HepG2 (cell line): ENCODE measurements around the gene COQ8A. TPM values are rescaled to one million over a fixed set of nuclear protein-coding genes. Genes with fewer than 3 reads are reported as not detected.

Source experiments
- BCLAF1 ChIP-seq: fragments of 450-650 bp; IDR thresholded peaks from 2 replicates; pipeline ENCODE4 v1.6.1; 2017; ENCODE audit warnings: mild to moderate bottlenecking
- BORCS8-MEF2B ChIP-seq: sonication (generic); formaldehyde crosslinking; IDR thresholded peaks from 2 replicates; pipeline ENCODE4 v1.8.0; 2022; ENCODE audit warnings: mild to moderate bottlenecking, missing genetic modification reagents
- CBX5 ChIP-seq: sonication (generic); formaldehyde crosslinking; IDR thresholded peaks from 2 replicates; pipeline ENCODE4 v1.4.0; 2020; ENCODE audit warnings: missing genetic modification reagents, borderline replicate concordance
- FIP1L1 ChIP-seq: fragments of 200-400 bp; formaldehyde crosslinking; IDR thresholded peaks from 2 replicates; pipeline ENCODE4 v1.6.1; 2018; ENCODE audit warnings: low read depth, mild to moderate bottlenecking, low read length, moderate library complexity, borderline replicate concordance; ENCODE audit not compliant: insufficient read depth
- FOXO4 ChIP-seq: sonication (generic); formaldehyde crosslinking; conservative IDR thresholded peaks from 2 replicates; pipeline ENCODE4 v1.8.1; 2023; ENCODE audit warnings: missing genetic modification reagents
- HES4 ChIP-seq: sonication (generic); formaldehyde crosslinking; IDR thresholded peaks from 2 replicates; pipeline ENCODE4 v1.9.0; 2021; ENCODE audit warnings: mild to moderate bottlenecking, missing genetic modification reagents, borderline replicate concordance
- JUND ChIP-seq: sonication (generic); formaldehyde crosslinking; IDR thresholded peaks from 2 replicates; pipeline ENCODE4 v1.8.0; 2022; ENCODE audit warnings: mild to moderate bottlenecking, missing genetic modification reagents
- NFIC ChIP-seq: IDR thresholded peaks from 2 replicates; pipeline ENCODE4 v1.6.1; 2012; ENCODE audit warnings: mild to moderate bottlenecking, low read length, inconsistent platforms
- REXO4 ChIP-seq: sonication (generic); formaldehyde crosslinking; IDR thresholded peaks from 2 replicates; pipeline ENCODE4 v1.8.0; 2022; ENCODE audit warnings: missing genetic modification reagents, mild to moderate bottlenecking, borderline replicate concordance
- SIN3B ChIP-seq: fragments of 150-350 bp; IDR thresholded peaks from 2 replicates; pipeline ENCODE4 v1.6.1; 2014; ENCODE audit warnings: low read length
- SMAD3 ChIP-seq: sonication (generic); formaldehyde crosslinking; IDR thresholded peaks from 2 replicates; pipeline ENCODE4 v1.4.0; 2020; ENCODE audit warnings: missing genetic modification reagents
- SMC3 ChIP-seq: IDR thresholded peaks from 2 replicates; pipeline ENCODE4 v1.6.1; 2011; ENCODE audit warnings: low read length, improper control_type of control experiment
- SYNCRIP ChIP-seq: fragments of 200-400 bp; formaldehyde crosslinking; IDR thresholded peaks from 2 replicates; pipeline ENCODE4 v1.6.1; 2018; ENCODE audit warnings: mild to moderate bottlenecking, low read depth, low read length; ENCODE audit not compliant: insufficient read depth
- TOE1 ChIP-seq: sonication (generic); formaldehyde crosslinking; IDR thresholded peaks from 2 replicates; pipeline ENCODE4 v1.4.0; 2020; ENCODE audit warnings: mild to moderate bottlenecking, missing genetic modification reagents
- ZC3H13 ChIP-seq: sonication (generic); formaldehyde crosslinking; IDR thresholded peaks from 2 replicates; pipeline ENCODE4 v1.8.1; 2023; ENCODE audit warnings: mild to moderate bottlenecking, missing genetic modification reagents, moderate library complexity
- ZFP41 ChIP-seq: sonication (generic); formaldehyde crosslinking; IDR thresholded peaks from 2 replicates; pipeline ENCODE4 v1.4.0; 2020; ENCODE audit warnings: mild to moderate bottlenecking, missing genetic modification reagents, borderline replicate concordance
- ZNF225 ChIP-seq: sonication (generic); formaldehyde crosslinking; IDR thresholded peaks from 2 replicates; pipeline ENCODE4 v1.4.0; 2020; ENCODE audit warnings: mild to moderate bottlenecking, missing genetic modification reagents
- ZNF501 ChIP-seq: sonication (generic); formaldehyde crosslinking; IDR thresholded peaks from 2 replicates; pipeline ENCODE4 v1.5.1; 2020; ENCODE audit warnings: mild to moderate bottlenecking, moderate library complexity, missing genetic modification reagents
- ZNF788 ChIP-seq: sonication (generic); formaldehyde crosslinking; IDR thresholded peaks from 2 replicates; pipeline ENCODE4 v1.5.0; 2020; ENCODE audit warnings: mild to moderate bottlenecking, missing genetic modification reagents, borderline replicate concordance
- polyA plus RNA-seq, 8 experiments: library from polyadenylated mRNA; depleted of rRNA in 3 of 8; stranded (reverse) in 7 of 8; unstranded in 1 of 8; fragments of >200 nt; fragmentation: Illumina TruSeq in 4 of 8; extraction: Trizol in 4 of 8; gene quantifications; 2 replicates each; pipeline versions ENCODE4 v1.2.1 to v1.2.3, GENCODE V29; 2011 to 2016; ENCODE audit warnings: low read depth in 4 of 8, missing spikeins in 1 of 8, mixed read lengths in 1 of 8; ENCODE audit not compliant: insufficient read depth in 1 of 8
- total RNA-seq, 5 experiments: library from RNA; depleted of rRNA; stranded (reverse); fragments of >200 nt; fragmentation: Illumina TruSeq; extraction: Trizol; gene quantifications; 2 replicates each; pipeline ENCODE4 v1.2.3, GENCODE V29; 2016; ENCODE audit warnings: low read depth in 1 of 5
- TF ChIP-seq, protein P1 (sequence below): sonication (generic); formaldehyde crosslinking; IDR thresholded peaks from 2 replicates; pipeline ENCODE4 v1.4.0; 2020; ENCODE audit warnings: missing genetic modification reagents, borderline replicate concordance
- TF ChIP-seq, protein P2 (sequence below): sonication (generic); formaldehyde crosslinking; IDR thresholded peaks from 2 replicates; pipeline ENCODE4 v1.4.0; 2020; ENCODE audit warnings: mild to moderate bottlenecking, missing genetic modification reagents

COQ8A gene
- total and polyA plus RNA-seq, 2 of the 13 experiments (the other 11 are each of a cell fraction or from before 2014, with no cell fraction given) = 60.4 to 88.7 TPM

DNA sequence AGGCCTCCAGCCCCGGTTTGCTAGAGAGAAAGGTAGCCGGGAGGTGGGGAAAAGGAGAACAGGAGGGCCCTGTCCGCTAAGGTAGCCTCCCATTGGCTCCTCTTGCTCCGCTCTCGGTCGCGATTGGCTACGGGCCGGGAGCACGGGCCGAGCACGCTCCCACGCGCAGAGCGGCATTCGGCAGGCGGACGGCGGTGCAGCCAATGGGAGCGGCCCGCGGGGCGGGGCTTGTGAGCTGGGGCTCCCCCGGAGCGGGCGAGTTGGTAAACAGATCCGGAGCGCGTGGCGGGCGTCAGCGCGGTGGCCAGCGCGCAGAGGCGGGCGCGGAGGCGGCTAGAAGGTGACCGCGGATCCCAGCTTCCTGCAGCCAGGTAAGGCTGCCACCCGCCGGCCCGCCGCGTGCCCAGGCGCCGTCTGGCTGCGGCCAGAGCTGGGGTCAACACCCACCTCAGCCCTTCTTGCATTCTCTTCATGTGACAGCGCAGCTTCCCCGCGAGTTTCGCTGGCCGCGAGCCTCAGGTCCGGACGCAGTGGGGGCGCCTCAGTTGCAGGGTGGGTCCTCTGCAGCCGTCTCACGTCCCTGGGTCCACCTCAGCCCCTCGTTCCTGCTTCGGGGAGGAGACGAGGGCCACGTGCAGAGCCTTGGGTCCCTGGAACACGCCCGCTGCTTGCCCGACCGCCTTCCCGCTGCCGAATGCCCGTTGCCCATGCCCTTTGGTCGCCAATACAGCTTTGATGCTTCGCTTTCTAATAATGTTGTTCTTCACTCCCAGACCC is at the start of gene COQ8A (continued):
- TF ChIP-seq, protein P1, sequence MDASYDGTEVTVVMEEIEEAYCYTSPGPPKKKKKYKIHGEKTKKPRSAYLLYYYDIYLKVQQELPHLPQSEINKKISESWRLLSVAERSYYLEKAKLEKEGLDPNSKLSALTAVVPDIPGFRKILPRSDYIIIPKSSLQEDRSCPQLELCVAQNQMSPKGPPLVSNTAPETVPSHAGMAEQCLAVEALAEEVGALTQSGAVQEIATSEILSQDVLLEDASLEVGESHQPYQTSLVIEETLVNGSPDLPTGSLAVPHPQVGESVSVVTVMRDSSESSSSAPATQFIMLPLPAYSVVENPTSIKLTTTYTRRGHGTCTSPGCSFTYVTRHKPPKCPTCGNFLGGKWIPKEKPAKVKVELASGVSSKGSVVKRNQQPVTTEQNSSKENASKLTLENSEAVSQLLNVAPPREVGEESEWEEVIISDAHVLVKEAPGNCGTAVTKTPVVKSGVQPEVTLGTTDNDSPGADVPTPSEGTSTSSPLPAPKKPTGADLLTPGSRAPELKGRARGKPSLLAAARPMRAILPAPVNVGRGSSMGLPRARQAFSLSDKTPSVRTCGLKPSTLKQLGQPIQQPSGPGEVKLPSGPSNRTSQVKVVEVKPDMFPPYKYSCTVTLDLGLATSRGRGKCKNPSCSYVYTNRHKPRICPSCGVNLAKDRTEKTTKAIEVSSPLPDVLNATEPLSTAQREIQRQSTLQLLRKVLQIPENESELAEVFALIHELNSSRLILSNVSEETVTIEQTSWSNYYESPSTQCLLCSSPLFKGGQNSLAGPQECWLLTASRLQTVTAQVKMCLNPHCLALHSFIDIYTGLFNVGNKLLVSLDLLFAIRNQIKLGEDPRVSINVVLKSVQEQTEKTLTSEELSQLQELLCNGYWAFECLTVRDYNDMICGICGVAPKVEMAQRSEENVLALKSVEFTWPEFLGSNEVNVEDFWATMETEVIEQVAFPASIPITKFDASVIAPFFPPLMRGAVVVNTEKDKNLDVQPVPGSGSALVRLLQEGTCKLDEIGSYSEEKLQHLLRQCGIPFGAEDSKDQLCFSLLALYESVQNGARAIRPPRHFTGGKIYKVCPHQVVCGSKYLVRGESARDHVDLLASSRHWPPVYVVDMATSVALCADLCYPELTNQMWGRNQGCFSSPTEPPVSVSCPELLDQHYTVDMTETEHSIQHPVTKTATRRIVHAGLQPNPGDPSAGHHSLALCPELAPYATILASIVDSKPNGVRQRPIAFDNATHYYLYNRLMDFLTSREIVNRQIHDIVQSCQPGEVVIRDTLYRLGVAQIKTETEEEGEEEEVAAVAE (CRISPR knock-in tag) = no peak
- no peak for TF ChIP-seq FIP1L1
- TF ChIP-seq ZNF501 (CRISPR knock-in tag) = no peak; the same call in 1 of the 2 replicates
- TF ChIP-seq SIN3B = no peak
- TF ChIP-seq JUND (CRISPR knock-in tag) = 0 out of 2 replicates have a peak, but pooled peaks have one; percentile 17
- no peak for TF ChIP-seq REXO4
- no peak for TF ChIP-seq ZC3H13 (CRISPR knock-in tag)
- TF ChIP-seq BORCS8-MEF2B (CRISPR knock-in tag) = peak; percentile 32
- no peak for TF ChIP-seq NFIC
- TF ChIP-seq HES4 (CRISPR knock-in tag) = peak; percentile 9; the same call in 1 of the 2 replicates
- TF ChIP-seq SYNCRIP = no peak
- TF ChIP-seq, protein P2, sequence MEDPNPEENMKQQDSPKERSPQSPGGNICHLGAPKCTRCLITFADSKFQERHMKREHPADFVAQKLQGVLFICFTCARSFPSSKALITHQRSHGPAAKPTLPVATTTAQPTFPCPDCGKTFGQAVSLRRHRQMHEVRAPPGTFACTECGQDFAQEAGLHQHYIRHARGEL (CRISPR knock-in tag) = no peak
- TF ChIP-seq SMC3 = no peak
- TF ChIP-seq ZNF225 = no peak
- peak; percentile 72; the same call in 1 of the 2 replicates for TF ChIP-seq SMAD3 (CRISPR knock-in tag)
- TF ChIP-seq TOE1 (CRISPR knock-in tag) = 0 out of 2 replicates have a peak, but pooled peaks have one; percentile 29
- TF ChIP-seq CBX5 (CRISPR knock-in tag) = no peak; the same call in 1 of the 2 replicates
- TF ChIP-seq BCLAF1 = no peak
- 0 out of 2 replicates have a peak, but pooled peaks have one; percentile 73 for TF ChIP-seq FOXO4
- no peak for TF ChIP-seq ZFP41 (CRISPR knock-in tag)
- peak; percentile 12; the same call in 1 of the 2 replicates for TF ChIP-seq ZNF788 (CRISPR knock-in tag)
